ENCODE results near the gene UBTD2.
"Not testable (repeated sequence)": the region's sequence is repeated elsewhere in the genome, so short reads cannot be mapped to it uniquely, and the experiment has no call there.

GRCh38 chr5:172291837-172292236 lies 8.3 kb upstream of the UBTD2 start:
- not testable (repeated sequence) for TF ChIP-seq ZNF331 (CRISPR knock-in tag; IDR thresholded peaks at IDR 0.05; ENCODE audit: low read depth); CTCF (conservative IDR thresholded peaks at IDR 0.05; ENCODE audit: low read depth in 2 of 2); EZH2 (IDR thresholded peaks at IDR 0.05; ENCODE audit: low read depth, unreplicated experiment); POLR2AphosphoS5 (IDR thresholded peaks at IDR 0.05; ENCODE audit: low read depth); REST (IDR thresholded peaks at IDR 0.05; ENCODE audit: unreplicated experiment); ZNF462 (CRISPR knock-in tag; IDR thresholded peaks at IDR 0.05); ETS1 (IDR thresholded peaks at IDR 0.05); EZH2phosphoT487 (IDR thresholded peaks at IDR 0.05; ENCODE audit: unreplicated experiment); CREB1 (CRISPR knock-in tag; IDR thresholded peaks at IDR 0.05; ENCODE audit: low read depth); JUNB (IDR thresholded peaks at IDR 0.05; ENCODE audit: unreplicated experiment); NANOG (IDR thresholded peaks at IDR 0.05; ENCODE audit: borderline replicate concordance)

Data from GM23338 (cell line).